Measurements from ENCODE around the gene RAB24. TPM values are rescaled to one million over a fixed set of nuclear protein-coding genes. Genes with fewer than 3 reads are reported as not detected.
A peak's percentile ranks its signal among the peaks of the same experiment; 100 is the strongest.

Gene RAB24
- total and polyA plus RNA-seq, 8 donors = 1.8 to 87.2 (median 22.2) TPM

DNA sequence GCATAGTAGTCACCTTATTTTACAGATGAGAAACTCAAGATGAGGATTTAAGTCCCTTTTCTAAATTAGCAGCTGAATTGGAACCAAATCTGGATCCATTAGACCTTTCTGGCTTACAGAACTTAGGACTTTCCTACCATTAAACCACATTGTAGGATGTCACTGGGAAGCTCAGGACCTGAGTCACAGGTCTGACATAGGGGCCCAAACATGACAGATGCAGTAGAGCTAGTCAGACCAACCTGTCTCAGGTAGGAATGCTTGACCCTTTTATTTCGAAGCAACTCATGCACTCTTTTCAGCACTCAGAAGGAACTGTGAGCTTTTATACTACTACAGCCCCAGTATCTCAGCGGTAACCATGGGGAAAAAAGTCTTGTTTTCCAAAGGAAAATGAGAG lies 2.6 kb downstream of the RAB24 start:
- DNase-seq = no peak
- Histone ChIP-seq H3K4me1 (peaks cover 59 to 79% (median 68%) of the 10 kb centered on the region in 4 donors), H3K36me3 (peaks cover 14 to 41% (median 27%) of the 10 kb centered on the region in 4 donors), H3K4me3 (no peak overlapping the region), H3K9me3 (no peaks in the 10 kb centered on the region), H3K27ac (peak overlapping the region in 4 of 5 donors; percentile 86 to 92 (median 88)), H3K27me3 (no peaks in the 10 kb centered on the region)
- 66 to 87% (median 78%) methylated on average over 2 of the region's 2 CpGs for WGBS, 5 donors
- TF ChIP-seq, protein P1, sequence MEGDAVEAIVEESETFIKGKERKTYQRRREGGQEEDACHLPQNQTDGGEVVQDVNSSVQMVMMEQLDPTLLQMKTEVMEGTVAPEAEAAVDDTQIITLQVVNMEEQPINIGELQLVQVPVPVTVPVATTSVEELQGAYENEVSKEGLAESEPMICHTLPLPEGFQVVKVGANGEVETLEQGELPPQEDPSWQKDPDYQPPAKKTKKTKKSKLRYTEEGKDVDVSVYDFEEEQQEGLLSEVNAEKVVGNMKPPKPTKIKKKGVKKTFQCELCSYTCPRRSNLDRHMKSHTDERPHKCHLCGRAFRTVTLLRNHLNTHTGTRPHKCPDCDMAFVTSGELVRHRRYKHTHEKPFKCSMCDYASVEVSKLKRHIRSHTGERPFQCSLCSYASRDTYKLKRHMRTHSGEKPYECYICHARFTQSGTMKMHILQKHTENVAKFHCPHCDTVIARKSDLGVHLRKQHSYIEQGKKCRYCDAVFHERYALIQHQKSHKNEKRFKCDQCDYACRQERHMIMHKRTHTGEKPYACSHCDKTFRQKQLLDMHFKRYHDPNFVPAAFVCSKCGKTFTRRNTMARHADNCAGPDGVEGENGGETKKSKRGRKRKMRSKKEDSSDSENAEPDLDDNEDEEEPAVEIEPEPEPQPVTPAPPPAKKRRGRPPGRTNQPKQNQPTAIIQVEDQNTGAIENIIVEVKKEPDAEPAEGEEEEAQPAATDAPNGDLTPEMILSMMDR (IDR thresholded peaks at IDR 0.05) = no peak
- TF ChIP-seq POLR2AphosphoS5 (IDR thresholded peaks at IDR 0.05) (no peak), EP300 (IDR thresholded peaks at IDR 0.05) (no peak), POLR2A (IDR thresholded peaks at IDR 0.05) (no peak)
- intact Hi-C loops (cut with DNase I; ENCODE audit: low total_unique reads) = no loop called here

DNA sequence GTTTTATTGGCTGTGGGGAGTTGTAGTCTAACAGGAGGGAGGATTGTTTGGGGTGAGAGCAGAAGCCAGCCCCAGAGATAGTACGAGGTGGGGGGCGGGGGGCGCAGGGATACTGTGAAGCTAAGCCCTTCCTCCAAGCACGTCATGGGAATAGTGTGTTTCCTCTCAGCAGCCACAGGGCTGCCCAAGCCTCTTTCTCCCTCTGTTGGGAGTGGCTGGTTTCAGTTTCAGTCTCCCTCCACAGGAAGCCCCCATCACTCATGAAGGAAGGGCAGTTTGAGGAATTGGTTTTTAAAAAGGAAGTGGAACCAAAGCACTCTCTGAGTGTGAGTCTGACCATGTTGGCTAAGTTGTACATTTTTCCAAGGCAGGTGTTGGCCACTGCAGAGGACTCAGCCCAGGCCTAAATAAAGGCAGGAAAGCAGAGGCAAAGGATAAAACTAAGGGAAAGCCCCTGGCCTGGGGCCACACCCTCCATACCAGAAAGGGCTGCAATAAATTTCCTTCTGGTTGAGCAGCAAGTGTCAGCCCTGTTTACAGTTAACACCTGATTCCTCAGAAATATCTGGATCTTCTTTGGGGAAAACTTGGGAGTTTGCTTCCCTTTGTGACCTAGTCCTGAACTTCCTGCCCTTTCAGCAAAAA lies 3.2 kb downstream of the RAB24 start:
- peak; percentile 56 to 94 for DNase-seq
- no peak overlapping the region for H3K4me3 ChIP-seq
- H3K27ac ChIP-seq = peak overlapping the region; percentile 48 to 92 (median 87)
- no peaks in the 10 kb centered on the region for H3K9me3 ChIP-seq
- 0 to 12% (median 10%) methylated on average over 4 of the region's 4 CpGs for WGBS, 5 donors
- peaks cover 14 to 41% (median 27%) of the 10 kb centered on the region in 4 donors for H3K36me3 ChIP-seq
- intact Hi-C loops (cut with DNase I; ENCODE audit: low total_unique reads) = no loop called here
- H3K27me3 ChIP-seq = no peaks in the 10 kb centered on the region
- peaks cover 56 to 79% (median 65%) of the 10 kb centered on the region in 4 donors for H3K4me1 ChIP-seq
- peak in 2 of 3 donors; percentile 17 to 61 for TF ChIP-seq POLR2AphosphoS5 (IDR thresholded peaks at IDR 0.05)
- TF ChIP-seq, protein P1 (IDR thresholded peaks at IDR 0.05) = no peak
- TF ChIP-seq POLR2A (IDR thresholded peaks at IDR 0.05) = no peak
- no peak for TF ChIP-seq EP300 (IDR thresholded peaks at IDR 0.05)

DNA sequence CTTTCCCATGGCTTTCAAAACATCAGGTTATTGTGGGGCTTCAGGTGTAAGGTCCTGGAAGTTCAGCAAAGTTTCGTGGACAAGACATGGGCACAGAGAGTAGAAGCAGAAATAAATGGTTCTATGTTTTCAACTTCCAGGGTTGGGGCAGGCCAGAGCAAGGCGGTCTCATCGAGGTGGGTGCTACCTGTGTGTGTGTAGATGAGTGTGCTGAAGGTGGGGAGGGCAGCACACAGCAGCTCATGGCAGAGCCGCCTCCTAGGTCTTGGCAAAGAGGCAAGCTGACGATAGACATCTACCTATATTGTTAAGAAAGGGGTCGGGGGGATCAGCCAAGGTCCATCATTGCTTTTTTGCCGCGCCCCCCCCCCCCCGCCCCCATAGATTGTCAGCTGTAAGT lies 3.8 kb downstream of the RAB24 start:
- WGBS, 5 donors = 67 to 72% (median 67%) methylated on average over 9 of the region's 9 CpGs
- intact Hi-C loops (cut with DNase I; ENCODE audit: low total_unique reads) = loop anchor here (10.0 kb wide), 1 partner anchor 175 kb away; no protein-coding TSS in a partner anchor
- no peak for DNase-seq
- no peak overlapping the region for H3K4me3 ChIP-seq
- H3K9me3 ChIP-seq = no peaks in the 10 kb centered on the region
- no peaks in the 10 kb centered on the region for H3K27me3 ChIP-seq
- peaks cover 19 to 41% (median 29%) of the 10 kb centered on the region in 4 donors for H3K36me3 ChIP-seq
- H3K4me1 ChIP-seq = peaks cover 49 to 77% (median 58%) of the 10 kb centered on the region in 4 donors
- TF ChIP-seq POLR2A (IDR thresholded peaks at IDR 0.05) (no peak), EP300 (IDR thresholded peaks at IDR 0.05) (no peak), POLR2AphosphoS5 (IDR thresholded peaks at IDR 0.05) (no peak)
- TF ChIP-seq, protein P1 (IDR thresholded peaks at IDR 0.05) = no peak
- H3K27ac ChIP-seq = peak overlapping the region; percentile 8 to 92 (median 87)

DNA sequence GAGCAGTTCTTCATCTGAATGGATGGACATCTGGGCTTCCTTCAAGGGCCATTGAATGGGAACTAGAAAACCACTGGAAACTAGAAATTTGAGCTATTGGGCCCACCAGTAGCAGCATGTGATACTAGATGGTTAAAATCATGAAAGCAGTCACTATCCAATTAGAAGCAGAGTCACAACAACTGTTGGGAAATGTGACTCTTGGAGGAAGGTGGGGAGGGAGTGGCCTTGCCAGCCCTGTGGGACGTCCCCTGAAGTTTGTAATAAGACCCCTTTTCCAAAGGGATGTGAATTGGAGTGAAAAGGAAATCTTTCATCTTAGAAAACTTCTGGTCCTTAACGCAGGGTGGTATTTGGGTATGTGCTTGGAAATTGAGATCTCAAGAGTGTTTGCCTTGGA lies 5.6 kb downstream of the RAB24 start:
- Histone ChIP-seq H3K27ac (no peak overlapping the region), H3K36me3 (peaks cover 32 to 57% (median 46%) of the 10 kb centered on the region in 4 donors), H3K9me3 (no peaks in the 10 kb centered on the region), H3K4me3 (no peak overlapping the region), H3K4me1 (peaks cover 44 to 68% (median 47%) of the 10 kb centered on the region in 4 donors), H3K27me3 (no peaks in the 10 kb centered on the region)
- 83 to 90% (median 86%) methylated on average over 2 of the region's 2 CpGs for WGBS, 5 donors
- no peak for TF ChIP-seq EP300 (IDR thresholded peaks at IDR 0.05)
- TF ChIP-seq POLR2AphosphoS5 (IDR thresholded peaks at IDR 0.05) = no peak
- TF ChIP-seq, protein P1 (IDR thresholded peaks at IDR 0.05) = no peak
- no peak for TF ChIP-seq POLR2A (IDR thresholded peaks at IDR 0.05)
- DNase-seq = no peak
- intact Hi-C loops (cut with DNase I; ENCODE audit: low total_unique reads) = loop anchor here (10.0 kb wide), 1 partner anchor 173 kb away; no protein-coding TSS in a partner anchor

Measured in stomach (tissue), 9 donors.